Gastroesophageal sphincter (tissue), 4 donors: ENCODE measurements around the gene REEP3. TPM values are rescaled to one million over a fixed set of nuclear protein-coding genes. Genes with fewer than 3 reads are reported as not detected.

Source experiments
- ATAC-seq: fragments of 150-250 bp; one replicate; pipeline ENCODE4 v1.9.1; 2016; ENCODE audit warnings: mild to moderate bottlenecking, moderate library complexity
- H3K27ac ChIP-seq, 4 donors: fragments of 200-600 bp; sonication (generic) in 3 of 4; 1 replicate in 3 of 4; 2 replicates in 1 of 4; pipeline ENCODE4 v1.5.1; 2016 to 2019
- H3K27me3 ChIP-seq: fragments of 200-600 bp; sonication (generic); one replicate; pipeline ENCODE4 v1.5.1; 2019
- H3K36me3 ChIP-seq, 2 donors: fragments of 200-600 bp; sonication (generic); one replicate each; pipeline ENCODE4 v1.5.1; 2019; ENCODE audit warnings: control low read depth in 1 of 2
- H3K4me1 ChIP-seq, 3 donors: fragments of 200-600 bp; sonication (generic); 1 replicate in 2 of 3; 2 replicates in 1 of 3; pipeline ENCODE4 v1.5.1; 2016 to 2019; ENCODE audit warnings: control low read depth in 2 of 3
- H3K4me3 ChIP-seq, 2 donors: fragments of 200-600 bp; sonication (generic); one replicate each; pipeline ENCODE4 v1.5.1; 2019; ENCODE audit warnings: mild to moderate bottlenecking in 1 of 2, moderate library complexity in 1 of 2
- H3K9me3 ChIP-seq, 3 donors: fragments of 200-600 bp; sonication (generic); one replicate each; pipeline ENCODE4 v1.5.1; 2017 to 2019; ENCODE audit warnings: control low read depth in 2 of 3
- EP300 ChIP-seq: sonication (generic); formaldehyde crosslinking; IDR thresholded peaks from one replicate; pipeline ENCODE4 v1.6.1; 2017; ENCODE audit warnings: antibody characterized with exemption, mild to moderate bottlenecking
- POLR2A ChIP-seq, 2 donors: fragments of 450-650 bp; IDR thresholded peaks; one replicate each; pipeline ENCODE4 v1.6.1; 2017; ENCODE audit warnings: antibody characterized with exemption in 2 of 2, mild to moderate bottlenecking in 2 of 2, moderate library complexity in 1 of 2
- POLR2AphosphoS5 ChIP-seq: sonication (generic); formaldehyde crosslinking; IDR thresholded peaks from one replicate; pipeline ENCODE4 v1.6.1; 2017; ENCODE audit warnings: antibody characterized with exemption
- WGBS, 2 donors: methylation state at CpG; one replicate each; pipeline ENCODE4 v1.1.5; 2018; ENCODE audit warnings: low coverage in 1 of 2; 5-methylcytosine and 5-hydroxymethylcytosine counted together
- total RNA-seq, 4 donors: library from RNA; depleted of rRNA; stranded (reverse); fragments of >200 nt; gene quantifications; one replicate each; pipeline ENCODE4 v1.1.0, GENCODE V29; 2016
- TF ChIP-seq, protein P1 (sequence below), 4 experiments: fragments of 200-600 bp in 2 of 4; fragments of 450-650 bp in 2 of 4; sonication (generic) in 1 of 4; IDR thresholded peaks; one replicate each; pipeline ENCODE4 v1.5.1; 2017 to 2019; ENCODE audit warnings: antibody characterized with exemption in 4 of 4, mild to moderate bottlenecking in 2 of 4, moderate library complexity in 2 of 4

REEP3 gene
- total RNA-seq, 4 donors from 2014 or later = 86.1 to 129 (median 97.3) TPM

DNA sequence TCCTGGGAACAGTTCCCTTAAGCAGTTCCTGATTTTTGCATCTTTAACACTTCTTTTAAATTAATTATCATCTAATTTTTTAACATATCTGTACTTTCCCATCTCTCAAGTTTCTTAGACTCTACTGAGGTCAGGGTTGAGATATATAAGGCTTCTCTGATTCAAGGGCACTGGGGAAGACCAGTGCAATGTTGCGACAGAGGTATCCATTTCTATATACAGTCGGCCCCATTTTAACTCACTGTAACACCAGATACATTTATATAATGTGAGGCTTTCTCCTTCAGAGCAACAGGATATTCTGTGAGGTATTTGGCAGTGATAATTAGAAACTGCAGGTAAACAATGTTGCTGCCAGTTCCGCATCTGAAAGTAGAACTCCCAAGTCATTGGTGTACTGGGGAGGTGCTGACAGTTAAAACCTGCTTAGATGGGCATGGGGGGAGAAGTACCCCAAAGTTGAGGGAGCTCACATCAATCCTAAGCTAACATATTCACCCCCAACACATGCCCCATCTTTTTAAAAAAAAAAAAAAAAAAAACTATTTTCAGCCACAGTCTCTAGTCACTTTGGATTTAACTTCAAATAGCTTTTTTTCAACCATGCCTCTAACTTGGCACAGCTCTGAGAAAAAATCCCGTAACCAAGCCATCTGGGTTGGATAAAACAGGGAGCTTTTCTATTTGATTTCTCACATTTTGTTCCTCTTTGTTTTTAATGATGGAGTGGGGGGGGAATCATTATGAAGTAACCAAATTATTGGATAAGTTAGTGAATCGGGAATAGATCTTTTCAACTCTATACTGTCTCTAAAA is 62.9 kb downstream of the REEP3 start:
- peak overlapping the region in 1 of 4 donors; percentile 52 for H3K27ac ChIP-seq
- H3K9me3 ChIP-seq = no peaks in the 10 kb centered on the region
- ATAC-seq = no peak
- no peak for TF ChIP-seq POLR2A (IDR thresholded peaks at IDR 0.05)
- TF ChIP-seq EP300 = no peak
- TF ChIP-seq POLR2AphosphoS5 = no peak
- TF ChIP-seq, protein P1, sequence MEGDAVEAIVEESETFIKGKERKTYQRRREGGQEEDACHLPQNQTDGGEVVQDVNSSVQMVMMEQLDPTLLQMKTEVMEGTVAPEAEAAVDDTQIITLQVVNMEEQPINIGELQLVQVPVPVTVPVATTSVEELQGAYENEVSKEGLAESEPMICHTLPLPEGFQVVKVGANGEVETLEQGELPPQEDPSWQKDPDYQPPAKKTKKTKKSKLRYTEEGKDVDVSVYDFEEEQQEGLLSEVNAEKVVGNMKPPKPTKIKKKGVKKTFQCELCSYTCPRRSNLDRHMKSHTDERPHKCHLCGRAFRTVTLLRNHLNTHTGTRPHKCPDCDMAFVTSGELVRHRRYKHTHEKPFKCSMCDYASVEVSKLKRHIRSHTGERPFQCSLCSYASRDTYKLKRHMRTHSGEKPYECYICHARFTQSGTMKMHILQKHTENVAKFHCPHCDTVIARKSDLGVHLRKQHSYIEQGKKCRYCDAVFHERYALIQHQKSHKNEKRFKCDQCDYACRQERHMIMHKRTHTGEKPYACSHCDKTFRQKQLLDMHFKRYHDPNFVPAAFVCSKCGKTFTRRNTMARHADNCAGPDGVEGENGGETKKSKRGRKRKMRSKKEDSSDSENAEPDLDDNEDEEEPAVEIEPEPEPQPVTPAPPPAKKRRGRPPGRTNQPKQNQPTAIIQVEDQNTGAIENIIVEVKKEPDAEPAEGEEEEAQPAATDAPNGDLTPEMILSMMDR (IDR thresholded peaks at IDR 0.05) = no peak
- peaks cover 2 to 76% (median 9%) of the 10 kb centered on the region in 3 donors for H3K4me1 ChIP-seq
- WGBS, 2 donors = 43 to 50% methylated on average over 5 of the region's 5 CpGs
- H3K27me3 ChIP-seq = no peaks in the 10 kb centered on the region
- no peaks in the 10 kb centered on the region for H3K36me3 ChIP-seq
- H3K4me3 ChIP-seq = no peak overlapping the region

- Histone ChIP-seq H3K27ac (peak overlapping the region in 1 of 4 donors; percentile 52), H3K4me3 (no peak overlapping the region), H3K4me1 (peaks cover 2 to 74% (median 9%) of the 10 kb centered on the region in 3 donors), H3K9me3 (no peaks in the 10 kb centered on the region), H3K36me3 (no peaks in the 10 kb centered on the region), H3K27me3 (no peaks in the 10 kb centered on the region)
- ATAC-seq = no peak
- no peak for TF ChIP-seq POLR2AphosphoS5
- TF ChIP-seq POLR2A (IDR thresholded peaks at IDR 0.05) = no peak
- TF ChIP-seq, protein P1 (IDR thresholded peaks at IDR 0.05) = no peak
- no peak for TF ChIP-seq EP300
These were observed 63.5 kb downstream of the REEP3 start for GRCh38 chr10:63584725-63585035.

- WGBS, 2 donors = 64 to 78% methylated on average over 1 of the region's 1 CpG
- H3K36me3 ChIP-seq = no peaks in the 10 kb centered on the region
- peaks cover 2 to 70% (median 9%) of the 10 kb centered on the region in 3 donors for H3K4me1 ChIP-seq
- H3K27ac ChIP-seq = peak overlapping the region in 1 of 4 donors; percentile 52
- H3K9me3 ChIP-seq = no peaks in the 10 kb centered on the region
- TF ChIP-seq, protein P1 (IDR thresholded peaks at IDR 0.05) = no peak
- TF ChIP-seq EP300 (no peak), POLR2A (IDR thresholded peaks at IDR 0.05) (no peak), POLR2AphosphoS5 (no peak)
- ATAC-seq = no peak
- no peaks in the 10 kb centered on the region for H3K27me3 ChIP-seq
- H3K4me3 ChIP-seq = no peak overlapping the region
These were observed 63.8 kb downstream of the REEP3 start for GRCh38 chr10:63585041-63585440.

DNA sequence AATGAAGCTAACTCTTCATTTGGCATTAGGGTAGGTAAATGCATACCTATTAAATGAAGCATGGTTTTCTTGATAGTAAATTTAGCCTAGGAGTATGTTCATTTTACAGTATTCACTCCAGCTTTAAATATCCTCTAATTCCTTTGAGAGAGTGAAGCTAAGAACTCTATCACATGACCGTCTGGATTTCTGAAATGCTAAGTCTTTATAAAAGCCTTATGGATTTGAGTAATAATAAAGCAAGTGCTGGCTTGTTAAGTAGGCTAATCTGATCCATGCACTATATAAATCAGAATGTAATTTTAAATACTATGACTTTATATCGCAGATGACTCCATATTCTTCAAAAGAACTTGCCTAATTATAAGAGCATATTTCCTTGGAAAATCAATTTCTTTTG is 64.8 kb downstream of the REEP3 start:
- WGBS, 2 donors = 71% methylated on average over 2 of the region's 2 CpGs
- Histone ChIP-seq H3K27ac (no peak overlapping the region), H3K9me3 (no peaks in the 10 kb centered on the region), H3K4me1 (peaks cover 2 to 60% (median 9%) of the 10 kb centered on the region in 3 donors), H3K36me3 (no peaks in the 10 kb centered on the region), H3K4me3 (no peak overlapping the region), H3K27me3 (no peaks in the 10 kb centered on the region)
- ATAC-seq = no peak
- TF ChIP-seq EP300 (no peak), POLR2AphosphoS5 (no peak), POLR2A (IDR thresholded peaks at IDR 0.05) (no peak)
- TF ChIP-seq, protein P1 (IDR thresholded peaks at IDR 0.05) = no peak

- WGBS, 2 donors = 96 to 99% methylated on average over 4 of the region's 4 CpGs
- TF ChIP-seq, protein P1 (IDR thresholded peaks at IDR 0.05) = no peak
These were observed 66.0 kb downstream of the REEP3 start for GRCh38 chr10:63587191-63587590.

More at GRCh38 chr10:63587191-63587590, 66.0 kb downstream of the REEP3 start:
- Histone ChIP-seq H3K4me3 (no peak overlapping the region), H3K27ac (no peak overlapping the region), H3K36me3 (no peaks in the 10 kb centered on the region), H3K4me1 (peaks cover 2 to 48% (median 9%) of the 10 kb centered on the region in 3 donors), H3K9me3 (no peaks in the 10 kb centered on the region), H3K27me3 (no peaks in the 10 kb centered on the region)
- no peak for ATAC-seq
